Esophagus squamous epithelium (tissue), 5 donors: ENCODE measurements around the gene TAF4. TPM values are rescaled to one million over a fixed set of nuclear protein-coding genes. Genes with fewer than 3 reads are reported as not detected.

ENCODE experiments used
- DNase-seq: peaks from one replicate; lab custom pipeline; 2025; lab: John Stamatoyannopoulos, UW
- H3K27ac ChIP-seq, 4 donors: fragments of 200-600 bp; sonication (generic); one replicate each; pipeline ENCODE4 v1.5.1; 2016 to 2019; ENCODE audit warnings: mild to moderate bottlenecking in 1 of 4
- H3K27me3 ChIP-seq, 4 donors: fragments of 200-600 bp; sonication (generic); 1 replicate in 3 of 4; 2 replicates in 1 of 4; pipeline versions ENCODE4 v1.5.1 to v1.6.0; 2017 to 2021; ENCODE audit warnings: antibody characterized with exemption in 1 of 4
- H3K36me3 ChIP-seq, 3 donors: fragments of 200-600 bp; sonication (generic); one replicate each; pipeline ENCODE4 v1.5.1; 2016 to 2019
- H3K4me1 ChIP-seq, 3 donors: fragments of 200-600 bp; sonication (generic); one replicate each; pipeline ENCODE4 v1.5.1; 2017 to 2019
- H3K4me3 ChIP-seq, 4 donors: fragments of 200-600 bp; sonication (generic); 1 replicate in 3 of 4; 2 replicates in 1 of 4; pipeline ENCODE4 v1.5.1; 2016 to 2019; ENCODE audit warnings: mild to moderate bottlenecking in 2 of 4, moderate library complexity in 1 of 4
- H3K9me3 ChIP-seq, 3 donors: fragments of 200-600 bp; sonication (generic); one replicate each; pipeline ENCODE4 v1.5.1; 2016 to 2019
- POLR2A ChIP-seq, 4 donors: fragments of 450-650 bp; IDR thresholded peaks; one replicate each; pipeline ENCODE4 v1.6.1; 2017; ENCODE audit warnings: antibody characterized with exemption in 4 of 4, mild to moderate bottlenecking in 4 of 4, moderate library complexity in 3 of 4
- WGBS, 2 donors: methylation state at CpG; one replicate each; pipeline ENCODE4 v1.1.5; 2018; 5-methylcytosine and 5-hydroxymethylcytosine counted together
- intact Hi-C: fragments of 100-400 bp; cut with DNase I; formaldehyde crosslinking; loops from one replicate; pipeline ENCODE4 v1.15.0; 2022
- total RNA-seq, 4 donors: library from RNA; depleted of rRNA; stranded (reverse); fragments of >200 nt; gene quantifications; one replicate each; pipeline ENCODE4 v1.1.0, GENCODE V29; 2016
- TF ChIP-seq, protein P1 (sequence below), 6 experiments: fragments of 450-650 bp in 4 of 6; fragments of 200-600 bp in 2 of 6; sonication (generic) in 2 of 6; IDR thresholded peaks; one replicate each; pipeline ENCODE4 v1.5.1; 2016 to 2019; ENCODE audit warnings: antibody characterized with exemption in 6 of 6, mild to moderate bottlenecking in 4 of 6, moderate library complexity in 4 of 6
- donor health status: DM: yes; HTN: yes; CAD: no.

TAF4 gene
- total RNA-seq, 4 donors from 2014 or later: 4.9 to 16.5 (median 14.4) TPM

- Histone ChIP-seq H3K4me3 (no peak overlapping the region), H3K36me3 (no peaks in the 10 kb centered on the region), H3K4me1 (no peaks in the 10 kb centered on the region), H3K27ac (no peak overlapping the region), H3K27me3 (peaks cover 0 to 54% (median 0%) of the 10 kb centered on the region in 4 donors), H3K9me3 (no peaks in the 10 kb centered on the region)
- 89% methylated on average over 5 of the region's 29 CpGs; no CpG with 5 or more reads in 1 of the 2 donors for WGBS, 2 donors
- intact Hi-C loops: no loop called here
- no peak for DNase-seq
- no peak for TF ChIP-seq POLR2A (IDR thresholded peaks at IDR 0.05)
These were observed 129.0 kb downstream of the TAF4 start for GRCh38 chr20:61936701-61937131.

DNA sequence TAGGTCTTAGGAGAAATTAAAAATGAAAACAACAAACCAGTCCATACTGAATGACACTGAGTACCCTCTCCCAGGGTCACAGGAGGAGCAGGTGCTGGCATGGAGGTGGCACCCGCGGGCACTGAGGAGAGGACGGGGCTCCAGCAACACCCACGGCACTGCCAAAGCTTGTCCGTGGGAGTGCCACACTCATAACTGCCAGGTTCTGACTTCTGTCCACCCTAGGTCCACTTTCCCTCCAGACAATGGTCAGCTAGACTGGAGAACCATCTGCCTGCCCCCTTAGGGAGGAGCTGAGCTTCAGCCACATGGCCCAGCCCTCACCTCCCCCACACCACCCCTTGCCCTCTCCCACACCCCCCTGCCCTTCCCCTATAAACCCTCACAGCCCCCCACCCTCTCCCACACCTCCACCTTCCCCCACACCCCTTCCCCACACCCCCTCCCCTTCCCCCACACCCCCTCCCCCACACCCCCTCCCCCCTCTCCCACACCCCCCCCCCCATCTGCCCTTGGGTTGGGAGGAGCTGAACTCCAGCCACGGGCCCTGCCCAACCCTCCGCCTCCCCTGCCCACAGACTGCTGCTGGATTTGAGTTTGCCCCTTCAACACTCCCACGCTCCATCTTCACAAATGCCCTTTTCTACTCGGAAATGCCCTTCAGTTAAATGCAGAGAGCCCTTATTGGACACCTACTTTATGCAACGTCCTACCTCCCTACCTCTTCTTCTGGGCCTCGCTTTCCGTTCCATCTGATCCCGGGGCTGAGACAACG lies 129.6 kb downstream of the TAF4 start:
- intact Hi-C loops: no loop called here
- no peak for DNase-seq
- WGBS, 2 donors: 82 to 84% methylated on average over 12 to 13 of the region's 14 CpGs

DNA sequence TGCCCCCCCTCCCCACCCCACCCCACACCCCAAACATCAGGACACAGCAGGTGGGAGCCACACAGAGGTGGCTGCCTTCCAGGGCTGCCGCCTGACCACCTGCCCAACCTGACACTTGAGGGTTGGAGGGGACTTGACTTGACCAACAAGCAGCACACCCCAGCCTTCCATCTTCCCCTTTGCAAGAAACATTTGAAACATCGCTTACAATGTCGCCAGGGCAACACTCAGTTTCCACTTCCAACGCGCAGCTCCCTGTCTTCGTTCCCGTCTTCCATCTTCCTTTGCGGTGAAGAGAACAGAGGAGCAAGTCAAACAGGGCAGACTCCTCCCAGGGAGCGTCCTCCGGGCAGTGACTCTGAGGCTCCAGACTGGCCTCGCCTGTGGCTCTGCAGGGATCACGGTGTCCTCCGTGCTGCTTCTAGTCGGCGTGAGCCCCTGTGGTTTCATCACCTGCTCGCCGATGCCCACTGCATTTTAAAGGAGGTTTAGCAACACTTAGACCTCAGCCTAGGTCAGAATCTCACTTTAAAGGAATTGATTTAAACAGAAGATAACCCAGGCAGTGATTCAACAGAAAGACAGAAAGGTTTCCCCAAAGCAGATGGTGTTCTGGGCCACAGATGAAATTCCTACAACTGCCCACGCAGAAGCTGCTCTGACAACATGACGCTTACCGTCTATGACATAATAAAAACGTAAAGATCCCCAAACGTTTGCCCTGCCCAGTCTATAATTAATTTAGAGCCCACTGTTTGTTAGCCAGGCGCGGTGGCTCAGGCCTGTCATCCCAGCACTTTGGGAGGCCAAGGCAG lies 130.8 kb downstream of the TAF4 start:
- Histone ChIP-seq H3K9me3 (no peaks in the 10 kb centered on the region), H3K4me3 (no peak overlapping the region), H3K36me3 (no peaks in the 10 kb centered on the region), H3K27me3 (peaks cover 0 to 54% (median 0%) of the 10 kb centered on the region in 4 donors), H3K4me1 (no peaks in the 10 kb centered on the region), H3K27ac (no peak overlapping the region)
- DNase-seq: no peak
- TF ChIP-seq, protein P1, sequence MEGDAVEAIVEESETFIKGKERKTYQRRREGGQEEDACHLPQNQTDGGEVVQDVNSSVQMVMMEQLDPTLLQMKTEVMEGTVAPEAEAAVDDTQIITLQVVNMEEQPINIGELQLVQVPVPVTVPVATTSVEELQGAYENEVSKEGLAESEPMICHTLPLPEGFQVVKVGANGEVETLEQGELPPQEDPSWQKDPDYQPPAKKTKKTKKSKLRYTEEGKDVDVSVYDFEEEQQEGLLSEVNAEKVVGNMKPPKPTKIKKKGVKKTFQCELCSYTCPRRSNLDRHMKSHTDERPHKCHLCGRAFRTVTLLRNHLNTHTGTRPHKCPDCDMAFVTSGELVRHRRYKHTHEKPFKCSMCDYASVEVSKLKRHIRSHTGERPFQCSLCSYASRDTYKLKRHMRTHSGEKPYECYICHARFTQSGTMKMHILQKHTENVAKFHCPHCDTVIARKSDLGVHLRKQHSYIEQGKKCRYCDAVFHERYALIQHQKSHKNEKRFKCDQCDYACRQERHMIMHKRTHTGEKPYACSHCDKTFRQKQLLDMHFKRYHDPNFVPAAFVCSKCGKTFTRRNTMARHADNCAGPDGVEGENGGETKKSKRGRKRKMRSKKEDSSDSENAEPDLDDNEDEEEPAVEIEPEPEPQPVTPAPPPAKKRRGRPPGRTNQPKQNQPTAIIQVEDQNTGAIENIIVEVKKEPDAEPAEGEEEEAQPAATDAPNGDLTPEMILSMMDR (IDR thresholded peaks at IDR 0.05): no peak
- TF ChIP-seq POLR2A (IDR thresholded peaks at IDR 0.05): no peak
- intact Hi-C loops: no loop called here
- WGBS, 2 donors: 45 to 73% methylated on average over 10 to 18 of the region's 24 CpGs

More for the DNA sequence above, 129.6 kb downstream of the TAF4 start:
- Histone ChIP-seq H3K4me3 (no peak overlapping the region), H3K9me3 (no peaks in the 10 kb centered on the region), H3K27ac (no peak overlapping the region), H3K36me3 (no peaks in the 10 kb centered on the region), H3K27me3 (peaks cover 0 to 54% (median 0%) of the 10 kb centered on the region in 4 donors), H3K4me1 (no peaks in the 10 kb centered on the region)
- no peak for TF ChIP-seq POLR2A (IDR thresholded peaks at IDR 0.05)
- TF ChIP-seq, protein P1 (IDR thresholded peaks at IDR 0.05): no peak

DNA sequence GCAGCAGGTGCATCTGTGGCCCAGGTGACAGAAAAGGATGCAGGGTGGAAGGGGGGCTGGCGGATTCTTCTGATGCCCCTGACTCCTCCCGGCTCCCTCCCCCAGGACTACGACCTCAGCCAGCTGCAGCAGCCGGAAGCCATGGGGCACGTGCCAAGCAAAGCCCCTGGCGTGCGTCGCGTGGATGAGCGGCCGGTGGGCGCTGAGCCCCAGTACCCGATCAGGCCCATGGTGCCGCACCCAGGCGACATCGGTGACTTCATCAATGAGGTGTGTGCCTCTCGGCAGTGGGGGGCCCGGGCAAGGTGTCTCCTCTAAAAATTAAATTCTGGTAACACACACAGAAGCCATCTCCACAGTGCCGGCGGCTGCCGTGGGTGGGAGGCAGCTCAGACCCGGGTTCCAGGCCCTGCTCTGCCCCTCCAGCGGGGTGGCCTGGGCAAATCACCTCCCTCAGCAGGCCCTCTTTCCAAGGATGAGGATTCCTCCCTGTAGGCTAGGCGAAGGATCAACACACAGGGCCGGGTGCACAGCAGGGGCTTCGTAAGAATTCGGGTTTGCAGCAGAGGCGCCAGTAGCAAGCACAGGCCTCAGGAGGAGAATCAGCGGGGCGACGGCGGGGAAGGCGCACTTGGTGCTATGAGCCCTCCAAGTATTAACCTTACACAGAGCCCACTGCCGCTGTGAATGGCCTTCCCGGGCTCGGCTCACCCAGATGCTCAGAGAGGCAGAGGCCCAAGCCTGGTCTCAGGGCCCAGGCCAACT lies 131.5 kb downstream of the TAF4 start:
- H3K27ac ChIP-seq: no peak overlapping the region
- no peaks in the 10 kb centered on the region for H3K4me1 ChIP-seq
- H3K9me3 ChIP-seq: no peaks in the 10 kb centered on the region
- TF ChIP-seq POLR2A (IDR thresholded peaks at IDR 0.05): no peak
- TF ChIP-seq, protein P1 (IDR thresholded peaks at IDR 0.05): no peak
- WGBS, 2 donors: 88% methylated on average over 10 of the region's 36 CpGs; no CpG with 5 or more reads in 1 of the 2 donors
- intact Hi-C loops: no loop called here
- H3K36me3 ChIP-seq: no peaks in the 10 kb centered on the region
- peaks cover 0 to 54% (median 0%) of the 10 kb centered on the region in 4 donors for H3K27me3 ChIP-seq
- no peak for DNase-seq
- H3K4me3 ChIP-seq: no peak overlapping the region

DNA sequence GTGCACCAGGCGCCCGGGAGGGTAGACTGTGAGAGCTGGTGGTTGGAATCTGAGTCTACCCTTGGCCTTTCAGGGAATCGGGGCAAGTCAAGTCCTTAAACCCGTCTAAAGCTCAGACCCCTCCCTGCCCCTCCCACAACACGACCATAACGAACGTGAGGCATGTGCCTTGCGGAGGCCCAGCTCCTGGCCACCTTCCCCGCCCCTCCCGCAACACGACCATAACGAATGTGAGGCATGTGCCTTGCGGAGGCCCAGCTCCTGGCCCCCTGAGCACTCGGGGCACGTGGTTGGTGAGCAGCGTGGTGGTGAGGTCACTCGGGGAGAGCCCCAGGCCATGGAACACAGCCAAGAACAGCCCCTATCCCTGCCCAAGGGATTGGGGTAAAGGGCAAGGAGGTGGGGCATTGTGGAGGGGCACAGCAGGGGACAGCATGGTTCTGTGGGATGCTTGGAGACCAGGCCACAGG lies 132.2 kb downstream of the TAF4 start:
- Histone ChIP-seq H3K4me1 (no peaks in the 10 kb centered on the region), H3K36me3 (no peaks in the 10 kb centered on the region), H3K27ac (no peak overlapping the region), H3K27me3 (peaks cover 0 to 49% (median 0%) of the 10 kb centered on the region in 4 donors), H3K4me3 (no peak overlapping the region), H3K9me3 (no peaks in the 10 kb centered on the region)
- 62% methylated on average over 2 of the region's 17 CpGs; no CpG with 5 or more reads in 1 of the 2 donors for WGBS, 2 donors
- DNase-seq: no peak
- intact Hi-C loops: no loop called here
- TF ChIP-seq POLR2A (IDR thresholded peaks at IDR 0.05): no peak
